AG04450 (cell line): ENCODE results near the gene ATP2B2. TPM values are rescaled to one million over a fixed set of nuclear protein-coding genes. Genes with fewer than 3 reads are reported as not detected.

Experiments
- CTCF ChIA-PET: fragments of 300-600, 350-600 bp; formaldehyde crosslinking; extraction: SDS; loops from one replicate; lab custom pipeline; 2022; ENCODE audit warnings: antibody characterized with exemption, inconsistent platforms; lab: Charles Lee
- POLR2A ChIA-PET: fragments of 350-600 bp; formaldehyde crosslinking; extraction: SDS; loops from one replicate; lab custom pipeline; 2021; ENCODE audit warnings: antibody characterized with exemption, inconsistent platforms; lab: Yijun Ruan, JAX
- DNase-seq: peaks from one replicate; pipeline ENCODE4 v3.0.0-alpha.2; 2011; ENCODE audit warnings: low read depth, low spot score
- H3K27ac ChIP-seq: one replicate; pipeline ENCODE4 v1.5.1; 2012; ENCODE audit warnings: low read depth, low read length, control low read depth
- H3K27me3 ChIP-seq: one replicate; pipeline ENCODE4 v1.6.0; 2012; ENCODE audit warnings: low read length; ENCODE audit not compliant: control insufficient read depth, insufficient read depth
- H3K4me3 ChIP-seq: 2 replicates; pipeline ENCODE4 v1.5.1; 2011; ENCODE audit warnings: mild to moderate bottlenecking, low read depth, low read length, control low read depth
- H3K9me3 ChIP-seq: 2 replicates; pipeline ENCODE4 v1.5.1; 2012; ENCODE audit warnings: low read length; ENCODE audit not compliant: control insufficient read depth, insufficient read depth
- polyA plus RNA-seq: library from polyadenylated mRNA; depleted of rRNA; stranded (reverse); fragments of >200 nt; gene quantifications from 2 replicates; pipeline ENCODE4 v1.2.3, GENCODE V29; 2011
- TF ChIP-seq, protein P1 (sequence below): IDR thresholded peaks from 2 replicates; pipeline ENCODE4 v1.5.1; 2011; ENCODE audit warnings: low read depth, low read length, control low read depth, inconsistent platforms

The ATP2B2 gene
- polyA plus RNA-seq, 1 experiment: 0.01 TPM

- Histone ChIP-seq H3K9me3 (no peaks in the 10 kb centered on the region), H3K27ac (no peak overlapping the region), H3K4me3 (no peak overlapping the region), H3K27me3 (no peaks in the 10 kb centered on the region)
- CTCF ChIA-PET: interaction anchor here (1.0 to 1.1 kb wide), 2 partner anchors 20 to 236 kb away, joined by 4 to 7 read pairs; no protein-coding TSS in a partner anchor
- POLR2A ChIA-PET: no interaction called here
- TF ChIP-seq, protein P1, sequence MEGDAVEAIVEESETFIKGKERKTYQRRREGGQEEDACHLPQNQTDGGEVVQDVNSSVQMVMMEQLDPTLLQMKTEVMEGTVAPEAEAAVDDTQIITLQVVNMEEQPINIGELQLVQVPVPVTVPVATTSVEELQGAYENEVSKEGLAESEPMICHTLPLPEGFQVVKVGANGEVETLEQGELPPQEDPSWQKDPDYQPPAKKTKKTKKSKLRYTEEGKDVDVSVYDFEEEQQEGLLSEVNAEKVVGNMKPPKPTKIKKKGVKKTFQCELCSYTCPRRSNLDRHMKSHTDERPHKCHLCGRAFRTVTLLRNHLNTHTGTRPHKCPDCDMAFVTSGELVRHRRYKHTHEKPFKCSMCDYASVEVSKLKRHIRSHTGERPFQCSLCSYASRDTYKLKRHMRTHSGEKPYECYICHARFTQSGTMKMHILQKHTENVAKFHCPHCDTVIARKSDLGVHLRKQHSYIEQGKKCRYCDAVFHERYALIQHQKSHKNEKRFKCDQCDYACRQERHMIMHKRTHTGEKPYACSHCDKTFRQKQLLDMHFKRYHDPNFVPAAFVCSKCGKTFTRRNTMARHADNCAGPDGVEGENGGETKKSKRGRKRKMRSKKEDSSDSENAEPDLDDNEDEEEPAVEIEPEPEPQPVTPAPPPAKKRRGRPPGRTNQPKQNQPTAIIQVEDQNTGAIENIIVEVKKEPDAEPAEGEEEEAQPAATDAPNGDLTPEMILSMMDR: no peak
- DNase-seq: no peak
These were observed 221.7 kb downstream of the ATP2B2 start for GRCh38 chr3:10283638-10284037.

GRCh38 chr3:10281951-10282350 is 223.4 kb downstream of the ATP2B2 start:
- ChIA-PET CTCF (interaction anchor here (0.6 kb wide), 1 partner anchor 8 kb away, joined by 6 read pairs; no protein-coding TSS in a partner anchor), POLR2A (no interaction called here)

GRCh38 chr3:10280571-10280970 is 224.8 kb downstream of the ATP2B2 start:
- H3K9me3 ChIP-seq: no peaks in the 10 kb centered on the region
- no peak overlapping the region for H3K27ac ChIP-seq
- TF ChIP-seq, protein P1: no peak
- H3K27me3 ChIP-seq: no peaks in the 10 kb centered on the region
- DNase-seq: no peak
- ChIA-PET POLR2A (no interaction called here), CTCF (no interaction called here)
- H3K4me3 ChIP-seq: no peak overlapping the region

More at GRCh38 chr3:10281951-10282350, 223.4 kb downstream of the ATP2B2 start:
- Histone ChIP-seq H3K27me3 (no peaks in the 10 kb centered on the region), H3K9me3 (no peaks in the 10 kb centered on the region), H3K4me3 (no peak overlapping the region), H3K27ac (no peak overlapping the region)
- DNase-seq: no peak
- TF ChIP-seq, protein P1: no peak

DNA sequence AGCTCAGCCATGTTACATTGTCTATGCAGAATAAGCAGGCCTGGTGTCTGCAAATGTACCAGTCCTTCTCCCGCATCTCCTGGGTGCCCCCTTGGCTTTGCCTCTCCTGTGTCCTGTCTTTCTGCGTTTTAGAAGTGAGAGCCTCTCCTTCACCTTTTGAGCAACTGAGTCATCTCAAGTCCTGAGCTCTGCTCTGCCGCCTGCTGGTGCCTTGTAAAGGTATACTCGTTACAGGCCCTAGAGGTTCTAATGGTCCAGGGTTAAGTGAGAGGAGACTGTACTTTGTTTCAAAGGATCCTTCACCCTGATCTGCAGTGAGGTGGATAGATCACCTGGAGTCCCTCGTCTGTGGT is 225.2 kb downstream of the ATP2B2 start:
- TF ChIP-seq, protein P1: no peak
- no peak overlapping the region for H3K27ac ChIP-seq
- DNase-seq: no peak
- H3K27me3 ChIP-seq: no peaks in the 10 kb centered on the region
- ChIA-PET POLR2A (no interaction called here), CTCF (no interaction called here)
- H3K4me3 ChIP-seq: no peak overlapping the region
- no peaks in the 10 kb centered on the region for H3K9me3 ChIP-seq

DNA sequence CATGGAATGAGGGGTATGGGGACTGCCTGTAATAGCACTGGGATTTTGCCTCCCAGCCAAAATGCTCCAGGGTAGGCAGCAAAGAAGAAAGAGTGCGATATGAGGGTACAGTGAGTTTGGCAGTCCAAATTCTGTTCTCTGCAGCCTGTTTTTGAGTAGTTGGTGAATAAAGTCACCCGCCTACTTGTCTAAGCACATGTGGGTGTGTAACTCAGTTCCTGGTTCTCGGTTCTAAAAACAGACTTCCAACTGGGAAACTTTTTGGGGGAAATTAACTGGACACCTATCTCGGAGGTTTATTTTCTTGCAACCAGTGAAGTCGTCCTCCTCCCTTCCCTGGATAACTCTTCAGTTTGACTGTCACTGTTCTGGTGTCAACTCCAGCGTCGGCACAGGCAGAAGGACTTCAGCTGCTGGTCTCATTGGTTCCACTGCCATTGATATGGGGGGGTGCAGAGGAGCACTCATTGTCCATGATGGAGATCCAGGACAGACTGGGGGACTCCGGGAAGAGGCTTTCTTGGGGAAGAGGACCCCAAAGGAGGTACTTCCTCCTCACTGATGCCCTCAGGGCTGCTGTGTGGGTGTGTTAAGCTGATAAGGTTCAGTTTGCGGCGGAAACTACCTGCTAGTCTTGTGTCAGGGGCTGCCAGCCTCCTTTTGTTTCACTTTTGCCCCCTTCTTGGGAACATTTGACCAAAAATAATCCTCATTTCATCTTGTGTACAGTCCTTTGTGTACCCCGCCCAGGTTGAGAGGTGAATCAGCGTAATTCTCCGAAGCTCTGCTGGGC is 225.8 kb downstream of the ATP2B2 start:
- Histone ChIP-seq H3K4me3 (no peak overlapping the region), H3K27ac (no peak overlapping the region), H3K27me3 (no peaks in the 10 kb centered on the region), H3K9me3 (no peaks in the 10 kb centered on the region)
- TF ChIP-seq, protein P1: no peak
- ChIA-PET CTCF (no interaction called here), POLR2A (no interaction called here)
- no peak for DNase-seq
